Right lobe of liver (tissue), 4 donors: Measurements from ENCODE around the gene GRB10.

Experiments used
- CTCF ChIP-seq, 4 donors: fragments of 200-600 bp in 3 of 4; fragments of 450-650 bp in 1 of 4; IDR thresholded peaks; one replicate each; pipeline versions ENCODE4 v1.5.1 to v1.8.0; 2016 to 2022; ENCODE audit warnings: antibody characterized with exemption in 4 of 4, mild to moderate bottlenecking in 2 of 4
- POLR2A ChIP-seq: fragments of 450-650 bp; IDR thresholded peaks from one replicate; pipeline ENCODE4 v1.6.1; 2017; ENCODE audit warnings: antibody characterized with exemption, mild to moderate bottlenecking
- donor health status: DM: no; HTN: no; CAD: no.
- donor health status: DM: no; HTN: no; CAD: no.
- donor health status: DM: no; HTN: yes; CAD: no.

- no peak for TF ChIP-seq CTCF (IDR thresholded peaks at IDR 0.05)
- no peak for TF ChIP-seq POLR2A
Observed at GRCh38 chr7:50612704-50613103, 170.0 kb downstream of the GRB10 start.
